Stimulated activated CD4-positive, alpha-beta T cell treated with anti-CD3 and anti-CD28 coated beads, TNF-alpha, amount 100 ng/mL, for 1 hour (primary cell): ENCODE results near the gene NDUFC1.
"Not testable (repeated sequence)": the region's sequence is repeated elsewhere in the genome, so short reads cannot be mapped to it uniquely, and the experiment has no call there.

Source experiments
- DNase-seq, 3 donors: peaks; one replicate each; pipeline ENCODE4 v3.0.0-alpha.2; 2020; ENCODE audit warnings: low read depth in 3 of 3, low spot score in 1 of 3

The NDUFC1 gene

DNA sequence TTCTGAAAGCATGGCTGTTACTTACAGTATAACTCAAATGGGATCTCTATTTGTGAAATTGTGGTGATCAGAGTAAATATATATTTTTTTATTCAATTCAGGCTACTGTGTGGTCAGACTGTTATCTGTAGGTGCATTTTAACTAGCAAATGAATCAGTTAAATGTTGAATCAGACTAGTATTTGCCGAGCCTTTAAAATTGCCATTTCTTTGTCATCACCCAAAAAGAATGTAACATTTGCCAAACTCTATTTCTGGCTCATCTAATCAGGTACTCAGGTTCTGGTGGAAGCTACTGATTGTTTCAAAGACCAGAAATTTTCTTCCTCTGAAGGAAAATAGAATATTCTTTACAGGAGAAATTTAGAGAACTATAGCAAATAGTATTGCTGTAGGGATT is 2.7 kb downstream of the NDUFC1 start:
- no peak for DNase-seq

DNA sequence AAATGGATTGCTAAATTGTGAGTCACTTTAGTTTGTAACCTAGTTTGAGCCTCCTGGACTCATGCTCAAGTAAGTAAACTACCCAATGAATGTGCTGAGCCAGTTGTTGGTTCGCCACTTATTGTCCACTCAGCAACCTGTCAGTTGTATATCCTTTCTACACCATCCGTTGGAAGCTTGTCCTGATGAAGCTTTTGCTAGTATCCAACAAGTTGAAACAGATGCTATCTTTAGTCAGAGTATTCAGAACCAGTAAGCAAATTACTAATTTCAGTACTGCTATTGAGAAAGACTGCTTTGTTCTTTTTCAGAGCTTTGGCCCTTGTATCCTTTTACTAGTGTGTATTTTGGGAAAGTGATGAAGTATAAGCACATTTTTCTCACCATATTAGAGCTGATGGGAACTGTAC is 5.3 kb downstream of the NDUFC1 start:
- DNase-seq, result no peak

DNA sequence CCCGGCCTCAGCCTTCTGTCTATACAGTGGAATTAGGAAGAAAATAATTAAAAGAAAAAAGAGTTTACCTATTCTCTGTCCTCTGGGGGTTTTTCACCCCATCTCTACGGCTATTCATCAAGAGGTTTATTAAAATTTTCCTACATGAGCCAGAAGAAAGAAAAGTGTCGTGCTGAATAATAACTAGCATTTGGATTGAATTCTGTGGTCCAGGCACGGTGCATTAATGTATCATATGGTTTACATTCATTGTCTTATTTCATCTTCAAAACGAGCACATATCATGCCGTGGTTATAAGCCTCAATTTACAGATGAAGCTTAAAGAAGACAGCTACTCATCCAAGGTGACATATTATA is 6.4 kb downstream of the NDUFC1 start:
- DNase-seq, result no peak

DNA sequence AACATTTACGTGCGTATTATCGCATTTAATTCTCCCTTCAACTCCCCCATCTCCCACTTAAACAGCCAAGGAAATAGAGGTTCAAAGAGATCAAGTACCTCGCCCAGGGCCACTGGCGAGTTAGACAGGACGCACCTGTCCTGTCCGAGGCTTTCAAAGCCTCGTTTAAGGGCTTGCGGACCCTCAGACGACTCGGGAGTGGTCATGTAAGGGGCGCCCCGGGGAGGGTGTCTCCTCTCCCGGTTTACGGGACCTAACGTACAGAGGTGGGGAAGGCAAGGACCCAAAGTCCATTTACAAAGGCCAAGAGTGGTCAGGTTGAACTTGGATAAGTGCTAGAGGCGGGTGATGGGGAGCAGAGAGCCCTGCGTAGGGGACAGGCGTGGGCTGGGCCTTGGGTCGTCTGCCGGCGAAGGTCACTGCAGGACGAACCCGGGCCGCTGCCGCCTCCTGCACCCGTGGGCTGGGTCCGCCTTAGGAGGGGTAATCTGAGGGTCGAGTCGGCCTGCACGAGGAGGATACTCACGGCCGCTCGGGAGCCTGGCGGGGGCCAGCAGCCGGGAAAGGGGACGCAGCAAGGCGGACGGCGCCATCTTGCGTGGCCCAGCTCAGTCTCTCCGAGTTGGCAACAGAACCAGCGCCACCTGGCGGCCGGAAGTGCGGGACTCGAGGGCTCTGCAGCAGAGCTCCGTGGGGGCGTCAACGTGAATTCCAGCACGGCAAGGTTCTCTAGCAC is 6.9 kb downstream of the NDUFC1 start:
- peak; percentile 88 to 100 (median 93) for DNase-seq

DNA sequence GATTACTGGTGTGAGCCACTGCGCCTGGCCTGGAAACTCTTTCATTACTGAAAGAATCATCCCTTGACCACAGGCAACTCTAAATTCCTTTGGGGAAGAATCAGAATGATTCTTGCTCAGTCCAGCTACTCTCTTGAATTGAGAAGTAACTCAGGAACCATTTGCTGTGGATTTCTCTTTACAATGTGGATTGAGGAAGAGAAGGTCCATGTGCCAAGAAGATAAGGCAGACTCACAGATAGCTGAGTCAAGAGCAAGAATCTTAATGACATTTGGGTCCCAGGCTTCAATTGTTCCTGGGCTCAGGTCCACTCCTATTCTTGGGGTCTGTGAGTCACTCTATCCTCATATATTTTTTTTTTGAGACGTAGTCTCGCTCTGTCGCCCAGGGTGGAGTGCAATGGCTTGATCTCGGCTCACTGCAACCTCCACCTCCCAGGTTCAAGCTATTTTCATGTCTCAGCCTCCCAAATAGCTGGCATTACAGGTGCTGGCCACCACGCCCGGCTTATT is 16.0 kb downstream of the NDUFC1 start:
- no peak for DNase-seq

DNA sequence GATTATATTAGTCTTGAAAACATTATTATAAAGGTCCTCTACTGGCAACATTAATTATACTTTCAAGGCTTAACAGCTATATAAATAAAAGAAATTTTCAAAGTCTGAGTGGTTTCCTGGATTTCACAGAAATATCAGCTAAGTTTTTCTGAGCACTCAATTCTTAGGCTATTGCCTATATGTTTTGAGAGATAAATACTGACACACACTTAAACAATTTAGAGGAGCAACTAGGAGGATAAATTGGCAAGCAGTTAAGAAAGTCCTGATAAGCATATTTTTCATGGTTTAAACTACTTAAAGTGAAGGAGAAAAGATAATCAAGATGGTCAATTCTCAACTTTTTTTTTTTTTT is 19.6 kb downstream of the NDUFC1 start:
- no peak for DNase-seq

DNA sequence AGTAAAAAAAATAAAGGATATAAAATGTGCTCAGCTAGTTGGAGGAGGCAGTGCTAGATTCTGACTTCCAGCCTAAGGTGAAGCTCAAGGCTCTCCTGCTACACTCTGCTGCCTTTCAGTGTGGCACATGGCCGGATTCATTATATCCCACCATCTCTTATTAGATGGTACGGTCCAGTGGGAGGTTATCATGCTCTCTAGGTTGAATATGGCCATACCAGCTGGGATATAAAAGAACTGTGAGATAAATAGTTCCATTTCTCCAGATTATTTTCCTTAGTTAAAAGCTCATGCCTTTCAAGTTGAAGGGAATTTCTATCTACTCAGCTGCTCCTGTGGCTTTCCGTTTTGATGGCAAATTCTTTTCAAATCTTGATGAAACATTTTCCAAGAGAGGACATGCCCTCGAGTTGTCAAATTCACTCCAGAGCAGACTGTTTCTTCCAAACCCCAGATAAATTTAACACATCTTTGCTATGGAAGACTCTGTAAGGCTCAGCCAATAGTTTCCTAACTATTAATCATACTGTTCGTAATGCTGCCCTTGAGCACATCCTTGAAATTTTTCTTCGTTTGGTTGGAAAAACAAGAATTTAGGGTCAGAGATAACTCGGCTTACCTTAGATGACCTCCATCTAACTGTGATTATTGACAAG is 20.1 kb downstream of the NDUFC1 start:
- DNase-seq, result no peak

DNA sequence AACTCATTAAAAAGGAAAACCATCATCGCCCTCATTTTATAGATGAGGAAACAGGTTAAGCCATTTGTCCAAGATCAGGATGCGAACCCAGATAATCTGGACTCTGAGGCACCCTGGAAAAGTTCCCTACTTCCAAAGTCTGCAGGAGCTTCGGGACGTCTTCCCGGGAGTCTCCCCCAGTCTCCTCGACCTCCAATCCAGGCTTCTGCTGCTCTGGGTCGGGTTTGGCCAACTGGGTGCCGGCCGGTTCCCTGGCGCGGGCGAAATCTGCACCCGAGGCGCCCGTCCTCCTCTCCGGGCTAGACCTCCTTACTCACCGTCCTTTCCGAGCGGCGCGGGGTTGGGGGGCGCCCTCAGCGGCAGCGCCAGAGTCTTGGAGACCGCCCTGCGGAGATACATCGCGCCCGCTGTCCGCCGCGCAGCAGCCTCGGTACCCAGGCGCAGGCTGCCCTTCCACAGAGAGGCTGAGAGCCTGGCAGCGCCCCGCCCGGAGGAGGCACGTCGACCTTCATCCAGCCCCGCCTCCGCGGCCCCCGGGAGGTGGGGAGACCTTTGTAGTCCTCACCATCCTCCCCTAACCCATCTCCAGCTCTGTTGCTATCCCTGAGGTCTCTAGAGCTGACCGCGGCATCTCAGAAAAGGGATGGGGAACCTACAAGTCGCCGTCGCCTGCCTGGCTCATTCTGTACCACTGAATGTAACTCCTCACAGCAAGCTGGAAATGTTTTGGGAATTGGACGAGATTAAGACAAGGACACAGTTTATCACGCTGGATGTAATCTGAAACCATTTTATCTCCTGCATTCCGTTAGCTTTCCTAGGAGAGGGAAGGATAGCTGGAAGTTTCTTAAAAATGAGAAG is 22.3 kb downstream of the NDUFC1 start, which contains the start of gene MGARP:
MGARP (minus strand) TSS at position 466 of the 861 bp plus-strand sequence; CDS start at position 399, 67 bp downstream.
- DNase-seq, result no peak

DNA sequence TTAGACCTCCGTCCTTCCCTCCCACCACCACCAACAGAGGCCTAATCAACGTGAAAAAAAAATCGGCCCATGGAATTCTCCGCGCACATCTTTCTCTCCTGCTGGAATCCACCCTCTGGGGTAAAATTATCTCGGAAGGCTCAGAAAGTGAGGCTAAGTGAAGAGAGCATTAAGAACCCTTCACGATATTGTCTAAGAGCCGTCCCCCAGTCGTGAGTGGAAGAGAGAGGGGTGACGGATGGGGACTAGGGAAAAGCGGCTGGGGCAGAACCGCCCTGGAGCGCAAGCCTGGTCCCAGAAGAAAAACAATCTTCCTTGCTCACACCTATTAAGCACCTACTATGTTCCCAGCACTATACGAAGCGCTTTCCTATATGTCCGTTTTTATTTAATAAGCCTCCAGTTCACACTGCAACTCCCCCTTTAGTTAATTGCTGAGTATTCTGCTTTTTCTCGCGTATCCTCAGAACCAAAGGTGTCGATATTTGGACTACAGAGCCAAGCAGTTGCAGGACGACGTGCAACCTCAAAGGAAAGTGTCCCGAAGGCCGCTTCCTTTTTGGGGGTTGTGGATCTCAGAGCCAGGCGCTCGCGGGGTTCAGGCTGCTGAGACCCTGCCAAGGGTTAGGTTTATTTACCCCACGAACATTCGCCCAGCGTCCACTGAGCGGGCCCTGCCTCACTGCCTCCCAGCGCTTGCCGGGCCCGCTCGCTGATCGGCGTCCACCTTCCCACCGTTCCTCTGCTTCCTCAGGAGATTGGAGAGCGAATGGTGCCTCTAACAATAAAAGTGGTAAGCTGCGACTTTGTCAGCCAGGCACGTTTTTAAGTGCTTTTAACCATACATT is 23.1 kb downstream of the NDUFC1 start:
- no peak for DNase-seq

DNA sequence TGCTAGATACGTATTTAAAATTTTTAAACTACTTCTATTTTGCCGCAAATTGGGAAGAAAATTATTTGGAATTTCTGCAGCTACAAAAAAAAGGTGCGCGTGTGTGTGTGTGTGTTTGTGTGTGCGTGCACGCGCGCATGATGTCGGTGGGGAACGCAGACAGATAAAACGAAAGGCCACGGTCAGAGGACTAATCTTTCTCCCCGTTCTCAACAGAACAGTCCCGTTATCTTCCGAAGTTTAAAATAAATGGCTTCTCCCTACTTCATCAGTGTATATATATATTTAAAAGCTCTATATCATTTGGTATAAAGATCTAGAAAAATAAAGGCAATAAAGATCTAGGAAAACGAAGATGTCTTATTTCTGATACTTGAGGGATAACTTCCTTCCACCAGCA is 23.8 kb downstream of the NDUFC1 start:
- no peak for DNase-seq

DNA sequence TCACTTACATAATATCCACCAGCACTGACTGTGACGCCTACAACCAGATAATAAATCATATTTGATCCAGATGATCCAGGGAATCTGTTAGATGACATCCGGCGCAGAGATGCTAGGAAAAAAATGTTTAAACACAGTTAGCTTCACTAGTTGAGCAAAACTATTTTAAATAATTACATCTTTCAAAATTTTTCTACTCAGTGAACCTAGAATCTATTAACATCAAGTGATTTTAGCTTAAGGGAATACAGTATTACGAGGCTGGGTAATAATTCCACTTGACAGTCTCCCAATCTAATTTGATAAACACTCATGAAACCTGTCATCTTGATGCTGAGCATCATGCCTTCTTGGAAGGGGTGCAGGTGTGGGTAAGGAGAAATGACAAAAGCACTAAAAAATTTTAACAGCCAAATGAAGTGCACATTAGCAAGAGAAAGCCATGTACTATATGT is 27.0 kb downstream of the NDUFC1 start:
- DNase-seq, result no peak

DNA sequence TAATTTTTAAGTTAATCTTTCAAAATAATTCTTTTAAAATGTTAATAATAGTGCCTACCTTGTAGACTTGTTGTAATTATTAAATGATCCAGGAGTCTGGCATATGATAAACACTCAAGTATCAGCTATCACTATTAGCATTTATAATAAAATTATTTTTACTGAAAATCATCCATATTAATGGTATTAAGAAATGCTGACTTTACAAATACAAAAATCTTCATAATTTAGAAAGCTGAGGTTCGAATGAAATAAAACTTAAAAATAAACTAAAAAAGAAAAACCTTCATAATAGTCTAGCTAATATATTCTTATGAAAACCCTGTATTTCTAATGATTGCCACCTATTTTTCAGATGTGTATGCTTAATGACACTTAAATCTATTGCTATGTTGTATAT is 27.5 kb downstream of the NDUFC1 start:
- no peak for DNase-seq

DNA sequence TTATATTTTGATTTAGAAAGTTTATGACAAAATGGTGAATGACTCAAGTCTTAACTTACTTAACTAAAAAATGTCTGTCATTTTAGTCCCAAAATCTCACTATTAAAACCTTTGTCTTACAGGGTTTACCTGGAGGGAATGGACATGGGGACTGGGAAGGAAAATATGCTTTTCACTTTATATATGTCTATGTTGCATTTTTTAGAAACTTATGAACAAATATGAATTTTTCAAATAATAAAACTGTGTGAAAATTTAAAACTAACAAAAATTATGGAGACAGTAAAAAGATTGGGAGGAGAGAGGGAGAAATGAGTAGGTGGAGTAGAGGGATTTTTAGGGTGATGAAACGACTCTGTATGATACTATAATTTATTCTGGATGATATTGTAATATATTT is 28.4 kb downstream of the NDUFC1 start:
- DNase-seq, result no peak

DNA sequence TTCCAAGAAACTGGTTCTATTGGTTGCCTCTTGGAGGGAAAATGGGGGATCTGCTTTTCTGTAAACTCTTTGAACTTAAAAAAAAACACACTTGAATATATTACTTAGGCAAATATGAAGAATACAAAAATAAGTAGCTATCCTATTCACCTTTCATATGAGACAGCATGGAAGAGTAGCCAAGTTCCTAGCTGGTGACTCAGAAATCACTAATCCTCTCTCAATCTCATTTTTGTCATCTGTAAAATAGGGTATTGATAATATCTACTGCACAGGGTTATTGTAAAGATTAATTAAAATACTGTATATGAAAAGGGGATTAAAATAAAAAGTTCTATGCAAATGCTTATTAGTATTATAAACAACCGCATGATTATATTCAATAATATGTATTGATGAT is 35.0 kb downstream of the NDUFC1 start:
- no peak for DNase-seq

DNA sequence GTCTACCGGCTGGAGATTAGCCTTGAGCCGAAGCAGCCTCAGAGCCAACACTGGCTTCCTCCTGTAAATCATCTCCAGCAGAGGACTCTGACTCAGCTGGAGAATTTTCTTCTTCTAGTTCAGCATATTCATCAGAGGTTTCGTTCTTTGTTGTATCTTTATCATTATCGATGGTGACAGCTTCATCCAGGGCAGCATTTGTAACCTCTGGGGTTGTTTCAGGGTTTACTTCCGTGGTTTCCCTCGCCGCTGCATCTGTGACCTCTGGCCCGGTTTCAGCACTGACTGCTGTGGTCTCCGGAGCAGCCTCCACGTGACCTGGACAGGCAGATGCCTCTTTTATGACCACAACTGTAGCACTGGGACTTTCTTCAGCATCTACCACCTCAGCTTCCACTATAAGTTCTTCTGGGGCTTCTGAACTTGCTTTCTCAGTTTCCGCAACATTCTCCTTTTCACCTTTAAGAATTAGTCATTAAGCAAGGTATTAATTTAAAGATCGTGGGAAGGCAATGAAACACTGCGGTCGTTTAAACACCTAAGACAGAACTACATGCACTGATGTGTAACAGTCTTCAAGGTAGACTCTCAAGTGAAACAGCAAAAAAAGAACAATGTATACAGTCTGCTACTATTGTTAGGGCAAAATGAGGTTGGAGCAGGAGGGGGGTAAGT is 35.6 kb downstream of the NDUFC1 start:
- DNase-seq, result peak; percentile 22 to 39 (median 26)

DNA sequence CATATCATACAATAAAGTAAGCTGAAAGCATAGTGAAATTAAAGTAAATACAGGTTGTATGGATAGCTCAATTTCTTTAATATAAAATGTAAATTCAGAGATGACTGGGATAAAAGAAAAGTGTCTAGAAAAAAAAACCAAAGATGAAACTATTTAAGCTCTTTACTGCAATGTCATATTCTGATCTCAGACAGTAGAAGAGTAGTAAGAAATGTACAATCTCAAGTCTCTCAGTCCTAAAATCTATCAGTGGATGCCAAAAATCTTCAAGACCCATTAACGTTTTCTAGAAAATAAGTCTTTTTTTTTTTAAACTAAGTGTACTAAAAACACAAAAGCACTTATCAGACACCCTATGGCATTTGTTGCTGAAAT is 36.1 kb downstream of the NDUFC1 start:
- DNase-seq, result no peak

DNA sequence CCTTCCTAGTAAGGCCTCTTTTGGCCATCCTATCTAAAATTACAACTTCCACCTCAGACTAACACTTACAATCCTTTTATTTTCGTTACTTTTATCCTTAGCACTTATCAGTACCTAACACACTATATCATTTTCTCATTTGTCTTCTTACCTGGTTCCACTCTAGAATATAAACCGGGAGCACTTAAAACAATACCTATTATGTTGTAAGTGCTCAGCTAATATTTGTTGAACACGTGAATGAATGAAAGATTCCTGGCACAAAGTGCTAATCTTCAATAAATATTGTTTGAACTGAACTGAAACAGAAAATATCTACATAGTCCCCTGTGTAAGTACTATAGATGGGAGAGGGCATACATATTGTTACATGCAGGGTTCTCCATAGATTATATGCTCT is 36.6 kb downstream of the NDUFC1 start:
- no peak for DNase-seq

DNA sequence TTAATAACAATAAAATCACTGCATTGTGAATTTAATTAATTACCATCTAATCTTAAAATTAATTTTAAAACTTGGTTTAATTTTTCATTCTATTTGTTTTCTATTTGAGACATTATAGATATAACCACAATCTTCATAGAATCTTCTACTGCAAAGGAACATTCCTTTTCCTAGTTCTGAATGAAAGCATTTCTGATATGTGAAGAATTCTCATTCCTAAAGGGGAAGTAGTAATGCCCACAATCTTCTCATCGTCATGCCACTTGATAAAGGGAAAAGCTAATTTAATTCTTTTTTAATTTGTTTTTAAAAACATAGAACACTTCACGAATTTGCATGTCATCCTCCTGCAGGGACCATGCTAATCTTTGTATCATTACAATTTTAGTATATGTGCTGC is 45.9 kb downstream of the NDUFC1 start:
- DNase-seq, result no peak

DNA sequence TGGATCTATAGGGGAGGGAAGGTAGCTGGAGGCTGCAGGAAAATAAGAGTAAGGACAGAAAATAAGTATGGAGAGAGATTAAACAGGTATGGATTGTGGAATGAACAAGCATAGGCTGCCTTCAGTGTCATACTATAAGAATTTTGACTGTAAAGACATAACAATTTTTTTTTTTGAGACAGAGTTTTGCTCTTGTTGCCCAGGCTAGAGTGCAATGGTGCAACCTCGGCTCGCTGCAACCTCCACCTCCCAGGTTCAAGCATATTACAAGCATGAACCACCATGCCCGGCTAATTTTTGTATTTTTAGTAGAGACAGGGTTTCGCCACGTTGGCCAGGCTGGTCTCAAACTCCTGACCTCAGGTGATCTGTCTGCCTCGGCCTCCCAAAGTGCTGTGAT is 46.7 kb downstream of the NDUFC1 start:
- DNase-seq, result not testable (repeated sequence)

DNA sequence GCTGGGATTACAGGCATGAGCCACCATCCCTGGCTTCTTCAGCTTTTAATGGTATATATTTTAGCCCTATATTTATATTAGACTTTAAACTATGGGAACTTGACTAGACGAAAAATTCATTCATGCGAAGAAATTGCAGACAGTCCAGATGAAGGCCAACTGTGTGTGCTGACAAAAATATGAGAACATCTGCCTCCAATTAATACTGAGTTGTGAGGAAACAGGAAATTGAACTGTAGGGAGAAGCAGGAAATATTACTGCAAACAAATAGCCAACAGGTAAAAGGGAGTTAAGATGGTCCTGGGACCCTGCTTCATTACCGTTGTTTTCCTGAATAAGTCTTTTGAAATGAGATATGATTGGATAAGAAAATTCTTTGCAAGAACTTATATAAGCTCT is 48.6 kb downstream of the NDUFC1 start:
- DNase-seq, result no peak
